Measurements from ENCODE around the gene ASMT. TPM values are rescaled to one million over a fixed set of nuclear protein-coding genes. Genes with fewer than 3 reads are reported as not detected.

Gene ASMT
- total and polyA plus RNA-seq, 10 of the 15 experiments (the other 5 are each of a cell fraction or from before 2014, with no cell fraction given): 0.18 to 0.29 TPM; not detected in 8

DNA sequence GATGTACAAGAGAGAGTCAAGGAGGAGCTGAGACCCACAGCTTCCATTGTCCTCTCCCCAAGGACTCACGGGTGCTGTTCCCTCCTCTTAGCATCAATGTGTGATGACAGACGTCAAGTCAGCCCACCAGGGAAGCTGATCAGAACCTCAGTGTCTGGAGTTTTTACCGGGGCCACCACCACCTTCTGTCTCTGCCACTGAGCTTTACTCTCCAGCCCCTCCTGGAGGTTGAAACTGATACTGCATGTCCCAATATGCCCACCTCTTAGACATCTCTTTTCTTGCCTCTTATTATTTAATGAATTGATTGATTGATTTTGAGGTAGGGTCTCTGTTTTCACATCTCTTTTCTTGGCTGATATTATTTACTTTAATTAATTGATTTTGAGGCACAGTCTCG, 33.7 kb upstream of the ASMT start (continued):
- TF ChIP-seq EGR1 (IDR thresholded peaks at IDR 0.05; ENCODE audit: borderline replicate concordance in 1 of 2, low read depth in 2 of 2, low read length in 2 of 2) (no peak), CEBPB (IDR thresholded peaks at IDR 0.05; ENCODE audit: borderline replicate concordance in 1 of 2, low read depth in 2 of 2, low read length in 2 of 2) (no peak)
- TF ChIP-seq, protein P1, sequence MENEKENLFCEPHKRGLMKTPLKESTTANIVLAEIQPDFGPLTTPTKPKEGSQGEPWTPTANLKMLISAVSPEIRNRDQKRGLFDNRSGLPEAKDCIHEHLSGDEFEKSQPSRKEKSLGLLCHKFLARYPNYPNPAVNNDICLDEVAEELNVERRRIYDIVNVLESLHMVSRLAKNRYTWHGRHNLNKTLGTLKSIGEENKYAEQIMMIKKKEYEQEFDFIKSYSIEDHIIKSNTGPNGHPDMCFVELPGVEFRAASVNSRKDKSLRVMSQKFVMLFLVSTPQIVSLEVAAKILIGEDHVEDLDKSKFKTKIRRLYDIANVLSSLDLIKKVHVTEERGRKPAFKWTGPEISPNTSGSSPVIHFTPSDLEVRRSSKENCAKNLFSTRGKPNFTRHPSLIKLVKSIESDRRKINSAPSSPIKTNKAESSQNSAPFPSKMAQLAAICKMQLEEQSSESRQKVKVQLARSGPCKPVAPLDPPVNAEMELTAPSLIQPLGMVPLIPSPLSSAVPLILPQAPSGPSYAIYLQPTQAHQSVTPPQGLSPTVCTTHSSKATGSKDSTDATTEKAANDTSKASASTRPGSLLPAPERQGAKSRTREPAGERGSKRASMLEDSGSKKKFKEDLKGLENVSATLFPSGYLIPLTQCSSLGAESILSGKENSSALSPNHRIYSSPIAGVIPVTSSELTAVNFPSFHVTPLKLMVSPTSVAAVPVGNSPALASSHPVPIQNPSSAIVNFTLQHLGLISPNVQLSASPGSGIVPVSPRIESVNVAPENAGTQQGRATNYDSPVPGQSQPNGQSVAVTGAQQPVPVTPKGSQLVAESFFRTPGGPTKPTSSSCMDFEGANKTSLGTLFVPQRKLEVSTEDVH (IDR thresholded peaks at IDR 0.05; ENCODE audit: low read depth, partially characterized antibody): no peak
- TF ChIP-seq, protein P2, sequence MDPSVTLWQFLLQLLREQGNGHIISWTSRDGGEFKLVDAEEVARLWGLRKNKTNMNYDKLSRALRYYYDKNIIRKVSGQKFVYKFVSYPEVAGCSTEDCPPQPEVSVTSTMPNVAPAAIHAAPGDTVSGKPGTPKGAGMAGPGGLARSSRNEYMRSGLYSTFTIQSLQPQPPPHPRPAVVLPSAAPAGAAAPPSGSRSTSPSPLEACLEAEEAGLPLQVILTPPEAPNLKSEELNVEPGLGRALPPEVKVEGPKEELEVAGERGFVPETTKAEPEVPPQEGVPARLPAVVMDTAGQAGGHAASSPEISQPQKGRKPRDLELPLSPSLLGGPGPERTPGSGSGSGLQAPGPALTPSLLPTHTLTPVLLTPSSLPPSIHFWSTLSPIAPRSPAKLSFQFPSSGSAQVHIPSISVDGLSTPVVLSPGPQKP (IDR thresholded peaks at IDR 0.05; ENCODE audit: low read depth, low read length): no peak

DNA sequence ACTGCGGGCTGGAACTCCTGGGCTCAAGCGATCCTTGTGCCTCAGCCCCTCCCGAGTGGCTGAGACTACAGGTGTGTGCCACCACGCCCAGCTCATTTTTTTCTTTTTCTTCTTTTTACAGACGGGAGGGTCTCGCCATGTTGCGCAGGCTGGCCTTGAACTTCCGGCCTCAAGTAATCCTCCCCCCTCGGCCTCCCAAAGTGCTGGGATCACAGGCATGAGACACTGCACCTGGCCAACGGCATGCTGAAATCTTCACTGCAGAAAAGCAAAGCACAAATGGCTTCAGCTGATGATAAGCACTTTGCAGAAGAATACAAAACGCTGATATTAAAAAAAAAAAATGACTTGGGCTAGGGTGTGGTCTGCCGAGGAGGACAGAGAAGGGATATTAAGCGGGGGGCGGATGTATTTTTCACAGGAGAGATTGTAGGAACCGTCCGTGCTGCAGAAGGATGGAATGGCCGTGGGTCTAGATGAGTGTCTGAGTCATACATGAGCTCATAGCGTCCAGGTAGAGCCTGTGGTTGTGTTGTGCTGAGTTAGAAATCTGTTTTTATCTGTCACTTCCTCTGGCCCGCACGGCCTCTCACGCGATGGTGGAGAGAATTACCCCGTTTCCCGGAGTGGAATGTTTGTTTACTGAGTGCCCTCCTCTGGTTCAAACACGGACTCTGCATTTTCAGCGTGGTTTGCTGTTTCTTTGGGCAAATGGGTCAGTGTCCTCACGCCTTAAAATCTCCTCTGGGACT, 32.0 kb upstream of the ASMT start:
- Histone ChIP-seq H3K27ac (ENCODE audit: control insufficient read depth, insufficient read depth) (peak overlapping the region; percentile 61), H4K20me1 (ENCODE audit: control insufficient read depth, insufficient read depth) (no peaks in the 10 kb centered on the region), H3K9ac (ENCODE audit: control insufficient read depth, insufficient read depth, low read length) (no peak overlapping the region; the same call in 1 of the 2 replicates), H3K4me3 (no peak overlapping the region; the same call in 1 of the 2 replicates), H3K9me3 (replicated peaks; ENCODE audit: control insufficient read depth, insufficient read depth, low read length) (no peaks in the 10 kb centered on the region), H3K27me3 (replicated peaks in 1 of 2; ENCODE audit: control insufficient read depth in 2 of 2, insufficient read depth in 2 of 2, low read length in 1 of 2) (no peaks in the 10 kb centered on the region), H3K4me2 (ENCODE audit: control insufficient read depth, insufficient read depth) (peak overlapping the region; percentile 82), H3K79me2 (ENCODE audit: control insufficient read depth, insufficient read depth, low read length) (no peaks in the 10 kb centered on the region), H3K36me3 (ENCODE audit: control insufficient read depth in 2 of 2, insufficient read depth in 2 of 2, low read length in 1 of 2) (no peaks in the 10 kb centered on the region), H3K4me1 (ENCODE audit: control insufficient read depth, insufficient read depth, low read length) (peaks cover 15% of the 10 kb centered on the region), H2AFZ (ENCODE audit: control insufficient read depth, low read depth, low read length) (peak overlapping the region; percentile 68)
- in situ Hi-C loops (cut with MboI): loop anchor here (5.0 kb wide), 1 partner anchor 126 kb away; no protein-coding TSS in a partner anchor
- peak; percentile 56 for FAIRE-seq
- SMC1A ChIA-PET (ENCODE audit: uncharacterized antibody, unreplicated experiment): no interaction called here
- CTCF ChIA-PET: no interaction called here
- TSS peak; percentile 72 for BruUV-seq (replicated peaks)
- WGBS (ENCODE audit: insufficient coverage, insufficient replicate concordance, low lambda C conversion rate, missing lambda C conversion rate): 20% methylated on average over 26 of the region's 27 CpGs
- intact Hi-C loops (cut with micrococcal nuclease; ENCODE audit: unreplicated experiment): loop anchor here (5.0 kb wide), 2 partner anchors 101 to 116 kb away; no protein-coding TSS in a partner anchor
- ATAC-seq: peak; percentile 87
- DNase-seq (ENCODE audit: low read depth, low spot score): no peak
- POLR2A ChIA-PET: no interaction called here
- RAD21 ChIA-PET (ENCODE audit: unreplicated experiment): no interaction called here
- TF ChIP-seq IKZF2 (IDR thresholded peaks at IDR 0.05) (peak; percentile 65 to 78), GABPA (IDR thresholded peaks at IDR 0.05; ENCODE audit: low read depth) (peak; percentile 63), SMC3 (IDR thresholded peaks at IDR 0.05; ENCODE audit: borderline replicate concordance, low read length) (peak; percentile 29; the same call in 1 of the 2 replicates), BRCA1 (IDR thresholded peaks at IDR 0.05; ENCODE audit: low read depth, low read length) (no peak), NBN (IDR thresholded peaks at IDR 0.05) (0 out of 2 replicates have a peak, but pooled peaks have one; percentile 60), BCL11A (IDR thresholded peaks at IDR 0.05; ENCODE audit: low read depth, low read length) (peak; percentile 80; the same call in 1 of the 2 replicates), MTA3 (IDR thresholded peaks at IDR 0.05; ENCODE audit: borderline replicate concordance, low read length) (peak; percentile 64; the same call in 1 of the 2 replicates)
- TF ChIP-seq, protein P3, sequence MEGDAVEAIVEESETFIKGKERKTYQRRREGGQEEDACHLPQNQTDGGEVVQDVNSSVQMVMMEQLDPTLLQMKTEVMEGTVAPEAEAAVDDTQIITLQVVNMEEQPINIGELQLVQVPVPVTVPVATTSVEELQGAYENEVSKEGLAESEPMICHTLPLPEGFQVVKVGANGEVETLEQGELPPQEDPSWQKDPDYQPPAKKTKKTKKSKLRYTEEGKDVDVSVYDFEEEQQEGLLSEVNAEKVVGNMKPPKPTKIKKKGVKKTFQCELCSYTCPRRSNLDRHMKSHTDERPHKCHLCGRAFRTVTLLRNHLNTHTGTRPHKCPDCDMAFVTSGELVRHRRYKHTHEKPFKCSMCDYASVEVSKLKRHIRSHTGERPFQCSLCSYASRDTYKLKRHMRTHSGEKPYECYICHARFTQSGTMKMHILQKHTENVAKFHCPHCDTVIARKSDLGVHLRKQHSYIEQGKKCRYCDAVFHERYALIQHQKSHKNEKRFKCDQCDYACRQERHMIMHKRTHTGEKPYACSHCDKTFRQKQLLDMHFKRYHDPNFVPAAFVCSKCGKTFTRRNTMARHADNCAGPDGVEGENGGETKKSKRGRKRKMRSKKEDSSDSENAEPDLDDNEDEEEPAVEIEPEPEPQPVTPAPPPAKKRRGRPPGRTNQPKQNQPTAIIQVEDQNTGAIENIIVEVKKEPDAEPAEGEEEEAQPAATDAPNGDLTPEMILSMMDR (IDR thresholded peaks at IDR 0.05 in 2 of 3, conservative IDR thresholded peaks at IDR 0.05 in 1 of 3; ENCODE audit: control insufficient read depth in 2 of 3, extremely low read depth in 1 of 3, insufficient read depth in 1 of 3, low read depth in 3 of 3, low read length in 3 of 3): peak in 2 of 3 experiments; percentile 19 to 23; a peak in 2 of 6 replicates
- TF ChIP-seq, protein P4, sequence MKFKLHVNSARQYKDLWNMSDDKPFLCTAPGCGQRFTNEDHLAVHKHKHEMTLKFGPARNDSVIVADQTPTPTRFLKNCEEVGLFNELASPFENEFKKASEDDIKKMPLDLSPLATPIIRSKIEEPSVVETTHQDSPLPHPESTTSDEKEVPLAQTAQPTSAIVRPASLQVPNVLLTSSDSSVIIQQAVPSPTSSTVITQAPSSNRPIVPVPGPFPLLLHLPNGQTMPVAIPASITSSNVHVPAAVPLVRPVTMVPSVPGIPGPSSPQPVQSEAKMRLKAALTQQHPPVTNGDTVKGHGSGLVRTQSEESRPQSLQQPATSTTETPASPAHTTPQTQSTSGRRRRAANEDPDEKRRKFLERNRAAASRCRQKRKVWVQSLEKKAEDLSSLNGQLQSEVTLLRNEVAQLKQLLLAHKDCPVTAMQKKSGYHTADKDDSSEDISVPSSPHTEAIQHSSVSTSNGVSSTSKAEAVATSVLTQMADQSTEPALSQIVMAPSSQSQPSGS (IDR thresholded peaks at IDR 0.05; ENCODE audit: low read length): peak; percentile 84
